Caki2 (cell line): ENCODE results near the gene SORCS2. TPM values are rescaled to one million over a fixed set of nuclear protein-coding genes. Genes with fewer than 3 reads are reported as not detected.

Source experiments
- DNase-seq: peaks from one replicate; pipeline ENCODE4 v3.0.0-alpha.2; 2015; ENCODE audit warnings: low read depth
- in situ Hi-C: cut with HindIII; loops from 2 replicates; pipeline ENCODE4 v1.10.0; 2016; ENCODE audit warnings: low sequenced_read_pairs, low pct_unique_long_range_greater_than_20kb, mixed read lengths
- total RNA-seq: library from RNA; depleted of rRNA; stranded (reverse); fragments of >200 nt; shearing (Covaris generic); gene quantifications from 2 replicates; pipeline ENCODE4 v1.2.3, GENCODE V29; 2014; ENCODE audit warnings: low replicate concordance

The SORCS2 gene
- total RNA-seq, 1 experiment from 2014 or later, result 1.4 TPM

DNA sequence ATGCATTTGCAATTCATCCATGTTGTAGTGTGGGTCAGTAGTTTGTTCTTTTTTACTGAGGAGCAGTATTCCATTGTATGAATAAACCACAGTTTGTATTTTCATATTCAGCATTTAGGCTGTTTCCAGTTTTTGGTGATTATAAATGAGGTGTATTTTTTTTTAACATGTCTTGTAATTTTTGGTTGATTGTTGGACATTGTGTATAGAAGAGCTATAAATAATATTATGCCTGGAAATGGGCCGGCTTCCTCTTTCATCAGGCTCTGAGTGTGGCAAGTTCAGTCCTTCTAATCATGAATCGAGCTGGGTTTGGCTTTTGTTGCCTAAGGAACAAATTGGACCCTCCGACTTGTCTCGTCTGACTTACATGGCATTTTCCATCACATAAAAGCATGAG, 126.7 kb downstream of the SORCS2 start:
- in situ Hi-C loops, result no loop called here
- no peak for DNase-seq

GRCh38 chr4:7320206-7320797, 128.0 kb downstream of the SORCS2 start:
- in situ Hi-C loops, result no loop called here
- DNase-seq, result no peak

GRCh38 chr4:7322166-7322991, 130.0 kb downstream of the SORCS2 start:
- in situ Hi-C loops, result no loop called here
- no peak for DNase-seq

DNA sequence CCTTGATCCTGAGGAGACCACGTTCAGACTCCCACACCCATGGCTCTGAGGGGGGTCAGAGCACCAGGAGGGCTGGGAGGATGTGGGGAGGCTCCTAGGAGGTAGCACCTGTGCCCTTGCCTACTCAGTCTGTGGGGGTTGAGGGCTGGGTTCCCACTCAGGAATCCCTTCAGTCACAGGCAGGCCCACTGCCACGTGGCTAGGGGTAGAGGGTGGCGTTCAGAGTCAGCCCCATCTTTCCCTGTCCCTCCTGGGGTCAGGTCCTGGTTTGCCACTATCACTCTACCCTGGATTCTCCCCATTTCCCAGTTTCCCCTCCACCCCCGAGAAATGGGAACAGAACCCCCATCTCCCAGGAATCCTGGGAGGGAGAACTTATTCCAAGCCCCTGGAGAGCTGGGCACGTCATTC, 131.1 kb downstream of the SORCS2 start:
- DNase-seq, result no peak
- in situ Hi-C loops, result no loop called here

GRCh38 chr4:7323872-7324650, 131.7 kb downstream of the SORCS2 start:
- in situ Hi-C loops, result no loop called here
- peak; percentile 23 for DNase-seq

DNA sequence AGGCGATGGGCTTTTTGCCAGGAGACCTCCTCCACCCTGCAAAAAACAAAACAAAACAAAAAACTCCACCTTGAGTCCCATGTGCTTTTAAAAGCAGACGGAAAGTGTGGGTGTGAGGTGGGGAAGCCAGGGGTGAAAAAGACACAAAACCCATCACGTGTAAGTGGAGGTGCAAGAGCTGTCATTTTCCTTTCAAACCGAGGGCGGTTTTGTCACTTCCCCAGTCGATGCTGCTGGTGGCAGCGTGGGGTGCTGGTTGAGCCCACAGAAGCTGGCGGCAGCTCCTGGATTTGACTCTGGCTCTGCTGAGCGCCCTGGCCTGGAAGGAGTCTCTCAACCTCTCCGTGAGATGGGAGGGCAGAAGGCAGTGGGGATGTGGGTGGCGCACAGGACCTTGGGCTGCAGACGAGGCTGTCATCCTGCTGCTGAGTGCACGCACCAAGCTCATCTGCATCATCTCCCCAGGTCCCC, 132.3 kb downstream of the SORCS2 start:
- in situ Hi-C loops, result no loop called here
- no peak for DNase-seq

GRCh38 chr4:7325541-7325940, 133.2 kb downstream of the SORCS2 start:
- DNase-seq, result no peak
- in situ Hi-C loops, result no loop called here

- DNase-seq, result no peak
- in situ Hi-C loops, result no loop called here
Observed at GRCh38 chr4:7326306-7326692, 134.0 kb downstream of the SORCS2 start.

GRCh38 chr4:7326693-7327340, 134.5 kb downstream of the SORCS2 start:
- in situ Hi-C loops, result no loop called here
- no peak for DNase-seq

DNA sequence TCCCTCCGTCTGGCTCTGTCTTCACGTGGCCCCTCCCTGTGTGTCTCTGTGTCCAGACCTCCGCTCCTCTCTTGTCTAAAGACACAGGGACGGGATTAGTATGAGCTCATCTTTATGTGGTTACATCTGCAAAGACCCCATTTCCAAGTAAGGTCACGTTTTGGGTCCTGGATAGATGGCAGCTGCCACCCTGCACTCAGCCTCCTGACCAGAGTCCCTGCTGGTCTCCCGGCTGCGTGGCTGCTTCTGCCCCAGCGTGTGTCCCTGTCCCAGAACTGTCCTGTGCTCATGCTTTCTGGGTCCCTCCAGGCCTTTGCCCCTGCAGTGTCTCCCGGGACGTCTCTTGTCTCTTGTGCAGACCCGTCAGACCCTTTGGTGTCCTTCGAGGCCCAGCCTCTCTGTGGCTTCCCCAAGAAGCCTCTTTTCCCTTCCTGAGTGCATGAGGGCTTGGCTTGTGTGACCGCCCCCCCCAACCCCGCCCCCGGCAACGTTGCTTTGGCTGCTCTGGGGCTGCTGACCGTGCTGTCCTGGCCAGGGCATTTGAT, 135.1 kb downstream of the SORCS2 start:
- in situ Hi-C loops, result no loop called here
- DNase-seq, result no peak

GRCh38 chr4:7328162-7328912, 136.0 kb downstream of the SORCS2 start:
- DNase-seq, result no peak
- in situ Hi-C loops, result no loop called here

- DNase-seq, result peak; percentile 32
- in situ Hi-C loops, result no loop called here
Observed at GRCh38 chr4:7328913-7329638, 136.7 kb downstream of the SORCS2 start.

GRCh38 chr4:7330031-7330596, 137.8 kb downstream of the SORCS2 start:
- in situ Hi-C loops, result no loop called here

DNA sequence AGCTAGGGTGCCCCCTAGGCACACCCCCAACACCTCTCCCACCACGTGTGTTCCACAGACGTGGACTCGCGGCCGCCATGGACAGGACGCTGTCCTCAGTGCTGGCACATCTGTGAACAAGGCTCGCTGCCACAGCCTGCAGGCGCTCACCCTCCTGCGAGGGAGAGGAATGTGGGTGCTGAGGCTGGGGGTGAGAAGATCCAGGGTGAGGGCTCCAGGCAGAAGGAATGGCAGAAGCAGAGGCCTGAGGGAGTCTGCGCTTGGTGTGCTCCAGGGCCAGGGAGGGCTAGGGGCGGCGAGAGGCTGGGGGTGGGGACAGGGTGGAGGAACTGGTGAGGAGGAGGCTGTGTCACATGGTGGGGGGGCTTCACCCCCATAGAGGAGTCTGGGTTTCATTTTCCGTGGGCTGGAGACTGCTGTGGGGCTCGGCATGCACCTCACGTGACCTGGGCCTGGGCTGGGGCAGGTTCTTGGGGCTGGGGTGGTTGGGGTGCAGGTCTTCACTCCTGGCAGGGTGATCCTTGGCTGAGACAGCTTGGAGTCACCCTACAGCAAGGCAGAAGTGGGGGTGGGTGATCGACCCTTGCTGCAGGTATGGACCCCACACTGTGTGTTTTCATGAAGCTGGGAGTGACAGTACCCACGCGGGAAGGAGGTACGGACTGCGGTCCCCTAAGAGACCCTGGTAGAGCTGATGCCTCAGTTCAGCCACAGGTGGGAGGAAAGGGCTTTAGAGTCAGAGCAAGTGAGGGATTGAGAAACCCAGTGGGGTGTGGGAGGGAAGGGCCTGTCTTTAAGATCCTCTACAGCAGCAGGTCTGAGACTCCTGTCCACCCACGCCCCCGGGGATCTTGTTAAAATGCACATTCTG, 138.7 kb downstream of the SORCS2 start:
- in situ Hi-C loops, result no loop called here
- DNase-seq, result no peak

More at GRCh38 chr4:7330031-7330596, 137.8 kb downstream of the SORCS2 start:
- no peak for DNase-seq

DNA sequence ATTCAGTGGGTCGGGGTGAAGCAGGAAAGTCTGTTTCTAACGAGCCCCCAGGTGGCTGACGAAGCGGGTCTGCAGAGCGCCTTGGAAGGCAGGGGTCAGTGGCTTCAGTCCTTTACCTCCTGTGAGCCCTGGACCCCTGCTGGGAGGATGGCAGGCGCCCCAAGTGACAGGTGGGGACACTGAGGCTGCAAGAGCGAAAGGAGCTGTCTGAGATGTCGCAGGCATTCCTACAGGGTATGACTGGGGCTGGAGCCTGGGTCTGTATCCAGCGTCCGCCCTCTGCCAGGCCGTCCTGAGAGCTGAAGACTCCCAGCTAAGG, 139.3 kb downstream of the SORCS2 start:
- in situ Hi-C loops, result no loop called here
- DNase-seq, result no peak
